ENCODE results near the gene AIPL1.

The AIPL1 gene

GRCh38 chr17:6460531-6461161 is 25.7 kb upstream of the AIPL1 start:
- no peak overlapping the region for H3K4me3 ChIP-seq (ENCODE audit: low read depth, low read length)
- TF ChIP-seq CTCF (IDR thresholded peaks at IDR 0.05; ENCODE audit: low read depth, low read length), result no peak

- no peak overlapping the region for H3K4me3 ChIP-seq (ENCODE audit: low read depth, low read length)
- no peak for TF ChIP-seq CTCF (IDR thresholded peaks at IDR 0.05; ENCODE audit: low read depth, low read length)
These were observed 23.6 kb upstream of the AIPL1 start for GRCh38 chr17:6458460-6458950.

- no peak overlapping the region for H3K4me3 ChIP-seq (ENCODE audit: low read depth, low read length)
- no peak for TF ChIP-seq CTCF (IDR thresholded peaks at IDR 0.05; ENCODE audit: low read depth, low read length)
These were observed 23.0 kb upstream of the AIPL1 start for GRCh38 chr17:6457688-6458459.

GRCh38 chr17:6456914-6457687 is 22.2 kb upstream of the AIPL1 start:
- TF ChIP-seq CTCF (IDR thresholded peaks at IDR 0.05; ENCODE audit: low read depth, low read length), result no peak

GRCh38 chr17:6456321-6456720 is 21.4 kb upstream of the AIPL1 start:
- no peak for TF ChIP-seq CTCF (IDR thresholded peaks at IDR 0.05; ENCODE audit: low read depth, low read length)
- H3K4me3 ChIP-seq (ENCODE audit: low read depth, low read length), result no peak overlapping the region

More at GRCh38 chr17:6456914-6457687, 22.2 kb upstream of the AIPL1 start:
- no peak overlapping the region for H3K4me3 ChIP-seq (ENCODE audit: low read depth, low read length)

- TF ChIP-seq CTCF (IDR thresholded peaks at IDR 0.05; ENCODE audit: low read depth, low read length), result no peak
- H3K4me3 ChIP-seq (ENCODE audit: low read depth, low read length), result no peak overlapping the region
These were observed 20.4 kb upstream of the AIPL1 start for GRCh38 chr17:6455321-6455705.

Measured in WI38 (cell line).